HCT116 (cell line): ENCODE measurements around the gene CCDC38. TPM values are rescaled to one million over a fixed set of nuclear protein-coding genes. Genes with fewer than 3 reads are reported as not detected.

Source experiments
- ATAC-seq: fragments of 200-7000 bp; cut with Tn5 transposase; 2 replicates; pipeline ENCODE4 v1.9.1; 2020; ENCODE audit warnings: mild to moderate bottlenecking, moderate library complexity
- BruUV-seq: library from RNA; stranded (reverse); fragments of 400-500 nt; replicated peaks from 2 replicates; lab custom pipeline; 2021; lab: Mats Ljungman, UMichigan
- CTCF ChIA-PET: fragments of 300-600 bp; sonication (Branson Sonifier 250); formaldehyde crosslinking; loops from one replicate; lab custom pipeline; 2021; ENCODE audit warnings: antibody characterized with exemption; lab: Charles Lee
- POLR2A ChIA-PET: fragments of 300-600, 350-600 bp; sonication (Branson Sonifier 250); formaldehyde crosslinking; loops from one replicate; lab custom pipeline; 2021; ENCODE audit warnings: antibody characterized with exemption; lab: Charles Lee
- RAD21 ChIA-PET, 2 experiments: fragments of 300-600 bp; sonication (Branson Sonifier 250); formaldehyde crosslinking; loops; one replicate each; lab custom pipeline; 2023; ENCODE audit warnings: low total read pairs in 2 of 2; ENCODE audit not compliant: uncharacterized antibody in 2 of 2, unreplicated experiment in 2 of 2, low non-redundant PET in 1 of 2; lab: Charles Lee
- DNase-seq: peaks from one replicate; pipeline ENCODE4 v3.0.0-alpha.2; 2010; ENCODE audit warnings: low read depth, low spot score
- H2AFZ ChIP-seq: fragments of 200-600 bp; shearing (Covaris generic), sonication (generic); 2 replicates; pipeline ENCODE4 v1.6.1; 2017; ENCODE audit warnings: low read depth, mixed run types, mixed read lengths, antibody characterized with exemption, low read length; ENCODE audit not compliant: poor library complexity, severe bottlenecking
- H3K27ac ChIP-seq: 2 replicates; pipeline ENCODE4 v1.5.1; 2012; ENCODE audit warnings: low read depth, low read length
- H3K27me3 ChIP-seq: fragments of 200-600 bp; sonication (generic); 2 replicates; pipeline ENCODE4 v1.6.1; 2016; ENCODE audit warnings: mixed run types, low read length, mixed read lengths; ENCODE audit not compliant: insufficient read depth
- H3K36me3 ChIP-seq, 2 experiments: fragments of 200-500 bp in 1 of 2; fragments of 200-600 bp in 1 of 2; sonication (Bioruptor generic) in 1 of 2; sonication (generic) in 1 of 2; 2 replicates each; pipeline versions ENCODE4 v1.5.1 to v1.6.1; 2014 to 2016; ENCODE audit warnings: low read length in 2 of 2, inconsistent platforms in 1 of 2, mixed read lengths in 1 of 2, mixed run types in 1 of 2; ENCODE audit not compliant: insufficient read depth in 2 of 2, control insufficient read depth in 1 of 2
- H3K4me1 ChIP-seq, 2 experiments: fragments of 200-600 bp in 1 of 2; sonication (generic) in 1 of 2; 2 replicates each; pipeline versions ENCODE4 v1.5.1 to v1.6.1; 2012 to 2017; ENCODE audit warnings: low read length in 2 of 2, inconsistent platforms in 1 of 2, mild to moderate bottlenecking in 1 of 2, mixed read lengths in 1 of 2, mixed run types in 1 of 2, moderate library complexity in 1 of 2; ENCODE audit not compliant: insufficient read depth in 2 of 2, control insufficient read depth in 1 of 2
- H3K4me2 ChIP-seq: fragments of 200-600 bp; sonication (generic); 2 replicates; pipeline ENCODE4 v1.6.1; 2017; ENCODE audit warnings: mixed run types, low read length, mixed read lengths
- H3K4me3 ChIP-seq, 2 experiments: fragments of 200-600 bp in 1 of 2; sonication (generic) in 1 of 2; replicated peaks in 1 of 2; 2 replicates each; pipeline ENCODE4 v1.5.1; 2011 to 2016; ENCODE audit warnings: low read length in 2 of 2, control low read depth in 1 of 2, low read depth in 1 of 2, mild to moderate bottlenecking in 1 of 2, mixed read lengths in 1 of 2, mixed run types in 1 of 2
- H3K79me2 ChIP-seq: fragments of 200-600 bp; sonication (generic); 2 replicates; pipeline ENCODE4 v1.6.1; 2017; ENCODE audit warnings: mild to moderate bottlenecking, mixed run types, low read length, moderate library complexity, mixed read lengths; ENCODE audit not compliant: insufficient read depth
- H3K9ac ChIP-seq: fragments of 200-600 bp; sonication (generic); 2 replicates; pipeline ENCODE4 v1.6.1; 2016; ENCODE audit warnings: low read length, mixed read lengths
- H3K9me2 ChIP-seq: fragments of 200-600 bp; sonication (generic), shearing (Covaris generic); 2 replicates; pipeline ENCODE4 v1.6.1; 2017; ENCODE audit warnings: mixed run types, mild to moderate bottlenecking, moderate library complexity; ENCODE audit not compliant: insufficient read depth
- H3K9me3 ChIP-seq, 2 experiments: fragments of 200-500 bp in 1 of 2; fragments of 200-600 bp in 1 of 2; sonication (Bioruptor generic) in 1 of 2; sonication (generic) in 1 of 2; 2 replicates each; pipeline ENCODE4 v1.6.1; 2014 to 2017; ENCODE audit warnings: low read length in 2 of 2, mixed read lengths in 2 of 2, inconsistent platforms in 1 of 2, low read depth in 1 of 2, mild to moderate bottlenecking in 1 of 2, mixed run types in 1 of 2, moderate library complexity in 1 of 2; ENCODE audit not compliant: control insufficient read depth in 1 of 2, insufficient read depth in 1 of 2
- H4K20me1 ChIP-seq: fragments of 200-600 bp; sonication (generic), shearing (Covaris generic); 2 replicates; pipeline ENCODE4 v1.6.1; 2017; ENCODE audit warnings: mixed run types, mild to moderate bottlenecking, moderate library complexity; ENCODE audit not compliant: insufficient read depth
- CBX3 ChIP-seq: IDR thresholded peaks from 2 replicates; pipeline ENCODE4 v1.6.1; 2012; ENCODE audit warnings: low read depth
- CEBPB ChIP-seq: IDR thresholded peaks from 2 replicates; pipeline ENCODE4 v1.6.1; 2012; ENCODE audit warnings: low read depth
- EGR1 ChIP-seq: IDR thresholded peaks from 2 replicates; pipeline ENCODE4 v1.6.1; 2012; ENCODE audit warnings: low read depth
- ELF1 ChIP-seq: IDR thresholded peaks from 2 replicates; pipeline ENCODE4 v1.6.1; 2012; ENCODE audit warnings: low read depth, borderline replicate concordance
- EZH2phosphoT487 ChIP-seq: fragments of 200-600 bp; IDR thresholded peaks from 2 replicates; pipeline ENCODE4 v1.6.1; 2018; ENCODE audit warnings: antibody characterized with exemption, borderline replicate concordance
- FOSL1 ChIP-seq: IDR thresholded peaks from 2 replicates; pipeline ENCODE4 v1.6.1; 2012; ENCODE audit warnings: low read depth
- JUND ChIP-seq: IDR thresholded peaks from 2 replicates; pipeline ENCODE4 v1.6.1; 2012
- POLR2A ChIP-seq: IDR thresholded peaks from 2 replicates; pipeline ENCODE4 v1.7.0; 2011; ENCODE audit warnings: borderline replicate concordance; ENCODE audit not compliant: insufficient read depth, insufficient read length; ENCODE audit errors: extremely low read depth
- POLR2AphosphoS5 ChIP-seq: IDR thresholded peaks from 2 replicates; pipeline ENCODE4 v1.6.1; 2011; ENCODE audit warnings: mild to moderate bottlenecking, low read depth, low read length, moderate library complexity
- RAD21 ChIP-seq: IDR thresholded peaks from 2 replicates; pipeline ENCODE4 v1.6.1; 2012; ENCODE audit warnings: low read depth, mild to moderate bottlenecking
- SIN3A ChIP-seq: IDR thresholded peaks from 2 replicates; pipeline ENCODE4 v1.6.1; 2012; ENCODE audit warnings: low read depth
- SP1 ChIP-seq: IDR thresholded peaks from 2 replicates; pipeline ENCODE4 v1.6.1; 2012; ENCODE audit warnings: low read depth
- SRF ChIP-seq: IDR thresholded peaks from 2 replicates; pipeline ENCODE4 v1.6.1; 2012; ENCODE audit warnings: low read depth
- TCF7L2 ChIP-seq: IDR thresholded peaks from 2 replicates; pipeline ENCODE4 v1.7.0; 2011; ENCODE audit warnings: borderline replicate concordance, inconsistent platforms; ENCODE audit not compliant: insufficient read depth, insufficient read length; ENCODE audit errors: extremely low read depth
- YY1 ChIP-seq: IDR thresholded peaks from 2 replicates; pipeline ENCODE4 v1.6.1; 2011; ENCODE audit warnings: low read length, low read depth, moderate library complexity, mild to moderate bottlenecking; ENCODE audit not compliant: insufficient replicate concordance; ENCODE audit errors: extremely low read depth
- ZFX ChIP-seq: fragments of 450-650 bp; IDR thresholded peaks from 2 replicates; pipeline ENCODE4 v1.6.1; 2017
- ZNF274 ChIP-seq: fragments of 200-500 bp; sonication (Bioruptor generic); IDR thresholded peaks from 2 replicates; pipeline ENCODE4 v1.6.1; 2014; ENCODE audit warnings: mild to moderate bottlenecking, low read depth, low read length, inconsistent platforms
- intact Hi-C: fragments of 100-400 bp; cut with micrococcal nuclease; formaldehyde crosslinking; loops from 2 replicates; pipeline ENCODE4 v1.10.0; 2022
- total RNA-seq: library from RNA; stranded (reverse); gene quantifications from one replicate; pipeline ENCODE4 v1.2.1, GENCODE V29; 2021; ENCODE audit not compliant: unreplicated experiment
- TF ChIP-seq, protein P1 (sequence below), 3 experiments: fragments of 200-600 bp in 1 of 3; sonication (generic) in 1 of 3; IDR thresholded peaks in 2 of 3; conservative IDR thresholded peaks in 1 of 3; 2 replicates each; pipeline ENCODE4 v1.5.1; 2012 to 2017; ENCODE audit warnings: low read depth in 2 of 3, low read length in 2 of 3, antibody characterized with exemption in 1 of 3, borderline replicate concordance in 1 of 3, control low read depth in 1 of 3, mild to moderate bottlenecking in 1 of 3, mixed read lengths in 1 of 3, mixed run types in 1 of 3, moderate library complexity in 1 of 3; ENCODE audit not compliant: insufficient read depth in 1 of 3
- TF ChIP-seq, protein P2 (sequence below): IDR thresholded peaks from 2 replicates; pipeline ENCODE4 v1.6.1; 2012
- TF ChIP-seq, protein P3 (sequence below): IDR thresholded peaks from 2 replicates; pipeline ENCODE4 v1.6.1; 2012; ENCODE audit warnings: low read depth

Gene CCDC38
- total RNA-seq, 1 experiment from 2014 or later: 0.27 TPM

DNA sequence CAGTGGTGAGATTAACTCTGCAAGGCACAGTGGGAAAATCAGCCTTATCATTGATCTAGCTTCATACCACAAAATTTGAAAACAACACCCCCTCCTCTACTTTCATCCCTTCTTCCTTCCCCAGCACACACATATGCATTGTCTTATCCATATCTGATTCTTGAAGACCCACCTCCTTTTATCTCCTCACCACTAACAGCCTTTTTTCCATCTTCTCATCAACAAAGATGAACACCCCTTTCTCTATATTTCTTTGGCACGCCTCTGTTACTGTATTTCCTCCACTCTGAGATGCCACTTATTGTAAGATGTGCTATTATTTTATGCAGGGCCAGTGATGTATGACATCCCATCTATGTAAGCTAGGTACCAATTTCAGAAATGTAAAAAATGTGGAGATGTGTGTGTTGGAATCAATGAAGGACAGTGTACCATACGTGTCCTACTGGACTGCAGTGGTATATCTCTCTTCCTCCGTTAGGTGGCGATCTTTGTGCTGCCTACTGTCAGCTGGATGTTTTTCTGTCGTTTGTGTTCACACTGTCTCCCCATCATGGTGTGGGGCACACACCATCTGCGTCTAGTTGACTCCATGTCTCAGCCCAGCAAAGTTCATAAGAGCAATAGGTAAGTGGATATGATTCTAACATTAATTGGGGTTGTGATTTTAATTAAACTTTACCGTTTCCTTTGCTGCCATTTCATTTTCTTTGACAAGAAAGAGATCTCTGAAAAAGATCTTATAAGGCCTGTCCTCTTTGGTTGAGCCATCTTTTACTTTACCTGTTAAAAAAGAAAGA is 24.0 kb downstream of the CCDC38 start (continued):
- TF ChIP-seq EGR1 (no peak), JUND (no peak), POLR2AphosphoS5 (no peak), FOSL1 (no peak), ELF1 (no peak)

DNA sequence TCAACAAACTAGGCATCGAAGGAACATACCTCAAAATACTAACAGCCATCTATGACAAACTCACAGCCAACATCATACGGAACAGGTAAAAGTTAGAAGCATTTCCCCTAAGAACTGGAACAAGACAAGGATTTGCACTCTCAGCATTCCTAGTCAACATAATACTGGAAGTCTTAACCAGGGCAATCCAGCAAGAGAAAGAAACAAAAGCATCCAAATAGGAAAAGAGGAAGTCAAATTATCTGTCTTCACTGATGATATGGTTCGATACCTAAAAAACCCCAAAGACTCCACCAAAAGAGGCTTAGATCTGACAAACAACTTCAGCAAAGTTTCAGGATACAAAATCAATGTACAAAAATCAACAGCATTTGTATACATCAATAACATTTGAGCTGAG is 32.5 kb downstream of the CCDC38 start:
- H3K4me1 ChIP-seq: no peaks in the 10 kb centered on the region
- no peak for DNase-seq
- H4K20me1 ChIP-seq: no peaks in the 10 kb centered on the region
- H3K9ac ChIP-seq: no peak overlapping the region
- intact Hi-C loops: no loop called here
- no peaks in the 10 kb centered on the region for H3K27me3 ChIP-seq
- H2AFZ ChIP-seq: no peak overlapping the region
- CTCF ChIA-PET: no interaction called here
- H3K9me3 ChIP-seq: 0 out of 4 replicates have a peak, but pooled peaks cover 3% of the 10 kb centered on the region in 2 experiments
- RAD21 ChIA-PET: no interaction called here
- no peak overlapping the region for H3K4me3 ChIP-seq
- H3K27ac ChIP-seq: no peak overlapping the region
- no peak overlapping the region for H3K4me2 ChIP-seq
- no TSS peak for BruUV-seq
- H3K9me2 ChIP-seq: no peaks in the 10 kb centered on the region
- no peaks in the 10 kb centered on the region for H3K36me3 ChIP-seq
- POLR2A ChIA-PET: no interaction called here
- no peaks in the 10 kb centered on the region for H3K79me2 ChIP-seq
- ATAC-seq: no peak
- TF ChIP-seq FOSL1: no peak
- no peak for TF ChIP-seq POLR2AphosphoS5
- TF ChIP-seq SRF: no peak
- no peak for TF ChIP-seq SP1
- TF ChIP-seq EGR1: no peak
- TF ChIP-seq, protein P1, sequence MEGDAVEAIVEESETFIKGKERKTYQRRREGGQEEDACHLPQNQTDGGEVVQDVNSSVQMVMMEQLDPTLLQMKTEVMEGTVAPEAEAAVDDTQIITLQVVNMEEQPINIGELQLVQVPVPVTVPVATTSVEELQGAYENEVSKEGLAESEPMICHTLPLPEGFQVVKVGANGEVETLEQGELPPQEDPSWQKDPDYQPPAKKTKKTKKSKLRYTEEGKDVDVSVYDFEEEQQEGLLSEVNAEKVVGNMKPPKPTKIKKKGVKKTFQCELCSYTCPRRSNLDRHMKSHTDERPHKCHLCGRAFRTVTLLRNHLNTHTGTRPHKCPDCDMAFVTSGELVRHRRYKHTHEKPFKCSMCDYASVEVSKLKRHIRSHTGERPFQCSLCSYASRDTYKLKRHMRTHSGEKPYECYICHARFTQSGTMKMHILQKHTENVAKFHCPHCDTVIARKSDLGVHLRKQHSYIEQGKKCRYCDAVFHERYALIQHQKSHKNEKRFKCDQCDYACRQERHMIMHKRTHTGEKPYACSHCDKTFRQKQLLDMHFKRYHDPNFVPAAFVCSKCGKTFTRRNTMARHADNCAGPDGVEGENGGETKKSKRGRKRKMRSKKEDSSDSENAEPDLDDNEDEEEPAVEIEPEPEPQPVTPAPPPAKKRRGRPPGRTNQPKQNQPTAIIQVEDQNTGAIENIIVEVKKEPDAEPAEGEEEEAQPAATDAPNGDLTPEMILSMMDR (IDR thresholded peaks at IDR 0.05 in 2 of 3, conservative IDR thresholded peaks at IDR 0.05 in 1 of 3; ENCODE audit: borderline replicate concordance in 1 of 3, insufficient read depth in 1 of 3, low read depth in 2 of 3, low read length in 2 of 3): no peak
- TF ChIP-seq ZNF274: no peak
- no peak for TF ChIP-seq TCF7L2
- no peak for TF ChIP-seq SIN3A
- TF ChIP-seq ZFX: no peak
- no peak for TF ChIP-seq POLR2A
- TF ChIP-seq EZH2phosphoT487: no peak
- TF ChIP-seq RAD21: no peak
- no peak for TF ChIP-seq CBX3
- no peak for TF ChIP-seq CEBPB
- TF ChIP-seq, protein P2, sequence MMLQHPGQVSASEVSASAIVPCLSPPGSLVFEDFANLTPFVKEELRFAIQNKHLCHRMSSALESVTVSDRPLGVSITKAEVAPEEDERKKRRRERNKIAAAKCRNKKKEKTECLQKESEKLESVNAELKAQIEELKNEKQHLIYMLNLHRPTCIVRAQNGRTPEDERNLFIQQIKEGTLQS: no peak
- TF ChIP-seq, protein P3, sequence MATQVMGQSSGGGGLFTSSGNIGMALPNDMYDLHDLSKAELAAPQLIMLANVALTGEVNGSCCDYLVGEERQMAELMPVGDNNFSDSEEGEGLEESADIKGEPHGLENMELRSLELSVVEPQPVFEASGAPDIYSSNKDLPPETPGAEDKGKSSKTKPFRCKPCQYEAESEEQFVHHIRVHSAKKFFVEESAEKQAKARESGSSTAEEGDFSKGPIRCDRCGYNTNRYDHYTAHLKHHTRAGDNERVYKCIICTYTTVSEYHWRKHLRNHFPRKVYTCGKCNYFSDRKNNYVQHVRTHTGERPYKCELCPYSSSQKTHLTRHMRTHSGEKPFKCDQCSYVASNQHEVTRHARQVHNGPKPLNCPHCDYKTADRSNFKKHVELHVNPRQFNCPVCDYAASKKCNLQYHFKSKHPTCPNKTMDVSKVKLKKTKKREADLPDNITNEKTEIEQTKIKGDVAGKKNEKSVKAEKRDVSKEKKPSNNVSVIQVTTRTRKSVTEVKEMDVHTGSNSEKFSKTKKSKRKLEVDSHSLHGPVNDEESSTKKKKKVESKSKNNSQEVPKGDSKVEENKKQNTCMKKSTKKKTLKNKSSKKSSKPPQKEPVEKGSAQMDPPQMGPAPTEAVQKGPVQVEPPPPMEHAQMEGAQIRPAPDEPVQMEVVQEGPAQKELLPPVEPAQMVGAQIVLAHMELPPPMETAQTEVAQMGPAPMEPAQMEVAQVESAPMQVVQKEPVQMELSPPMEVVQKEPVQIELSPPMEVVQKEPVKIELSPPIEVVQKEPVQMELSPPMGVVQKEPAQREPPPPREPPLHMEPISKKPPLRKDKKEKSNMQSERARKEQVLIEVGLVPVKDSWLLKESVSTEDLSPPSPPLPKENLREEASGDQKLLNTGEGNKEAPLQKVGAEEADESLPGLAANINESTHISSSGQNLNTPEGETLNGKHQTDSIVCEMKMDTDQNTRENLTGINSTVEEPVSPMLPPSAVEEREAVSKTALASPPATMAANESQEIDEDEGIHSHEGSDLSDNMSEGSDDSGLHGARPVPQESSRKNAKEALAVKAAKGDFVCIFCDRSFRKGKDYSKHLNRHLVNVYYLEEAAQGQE: no peak
- no peak for TF ChIP-seq YY1
